Activated T-helper 17 cell treated with anti-CD3 and anti-CD28 coated beads, Interleukin-2, amount 50 U/mL, for 72 hours (primary cell): ENCODE measurements around the gene DHDH. TPM values are rescaled to one million over a fixed set of nuclear protein-coding genes. Genes with fewer than 3 reads are reported as not detected.

ENCODE experiments used
- ATAC-seq: fragments of 150-1000 bp; cut with Tn5 transposase; replicated peaks from 2 replicates; pipeline ENCODE4 v1.10.0; 2021; ENCODE audit warnings: mild to moderate bottlenecking, moderate library complexity
- H3K27ac Mint-ChIP-seq: one replicate; pipeline ENCODE4 v1.8.0; 2022; ENCODE audit warnings: mixed read lengths
- H3K27me3 Mint-ChIP-seq: one replicate; pipeline ENCODE4 v1.8.0; 2022; ENCODE audit warnings: mixed read lengths
- H3K36me3 Mint-ChIP-seq: one replicate; pipeline ENCODE4 v1.8.0; 2022; ENCODE audit warnings: low read depth, mild to moderate bottlenecking, mixed read lengths
- H3K4me1 Mint-ChIP-seq: one replicate; pipeline ENCODE4 v1.8.0; 2022; ENCODE audit warnings: mixed read lengths
- H3K4me3 Mint-ChIP-seq: one replicate; pipeline ENCODE4 v1.8.0; 2022; ENCODE audit warnings: mild to moderate bottlenecking, mixed read lengths
- H3K9me3 Mint-ChIP-seq: one replicate; pipeline ENCODE4 v1.8.0; 2022; ENCODE audit warnings: mixed read lengths
- total RNA-seq, 2 donors: library from RNA; stranded (reverse); gene quantifications; one replicate each; pipeline ENCODE4 v1.2.3, GENCODE V29; 2022

The DHDH gene
- total RNA-seq, 2 donors from 2014 or later, result 1.2 to 3.8 TPM

DNA sequence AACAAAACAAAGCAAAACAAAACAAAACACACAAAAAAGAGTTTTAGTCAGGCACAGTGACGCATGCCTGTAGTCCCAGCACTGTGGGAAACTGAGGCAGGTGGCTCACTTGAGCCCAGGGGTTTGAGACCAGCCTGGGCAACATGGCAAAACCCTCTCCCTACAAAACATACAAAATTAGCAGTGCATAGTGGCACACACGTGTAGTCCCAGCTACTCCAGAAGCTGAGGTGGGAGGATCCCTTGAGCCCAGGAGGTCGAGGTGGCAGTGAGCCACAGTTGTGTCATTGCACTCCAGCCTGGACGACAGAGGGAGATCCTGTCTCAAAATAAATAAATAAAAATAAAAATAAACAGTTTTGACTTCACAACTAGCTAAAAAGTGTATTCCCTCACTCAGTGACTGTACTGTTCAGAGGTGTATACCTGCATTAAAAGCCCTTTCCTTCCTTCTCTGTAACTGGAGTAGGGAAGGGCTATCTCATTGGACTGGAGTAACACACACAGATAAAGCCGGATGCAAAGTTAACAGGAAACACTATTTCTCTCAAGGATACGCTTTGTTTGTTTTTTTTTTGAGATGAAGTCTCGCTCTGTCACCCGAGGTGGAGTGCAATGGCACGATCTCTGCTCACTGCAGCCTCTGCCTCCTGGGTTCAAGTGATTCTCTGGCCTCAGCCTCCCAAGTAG is 17.5 kb downstream of the DHDH start:
- no peaks in the 10 kb centered on the region for H3K9me3 Mint-ChIP-seq
- peaks cover 15% of the 10 kb centered on the region for H3K36me3 Mint-ChIP-seq
- H3K27me3 Mint-ChIP-seq, result no peaks in the 10 kb centered on the region
- H3K27ac Mint-ChIP-seq, result no peak overlapping the region
- H3K4me3 Mint-ChIP-seq, result no peak overlapping the region
- no peak for ATAC-seq
- H3K4me1 Mint-ChIP-seq, result peaks cover 4% of the 10 kb centered on the region

DNA sequence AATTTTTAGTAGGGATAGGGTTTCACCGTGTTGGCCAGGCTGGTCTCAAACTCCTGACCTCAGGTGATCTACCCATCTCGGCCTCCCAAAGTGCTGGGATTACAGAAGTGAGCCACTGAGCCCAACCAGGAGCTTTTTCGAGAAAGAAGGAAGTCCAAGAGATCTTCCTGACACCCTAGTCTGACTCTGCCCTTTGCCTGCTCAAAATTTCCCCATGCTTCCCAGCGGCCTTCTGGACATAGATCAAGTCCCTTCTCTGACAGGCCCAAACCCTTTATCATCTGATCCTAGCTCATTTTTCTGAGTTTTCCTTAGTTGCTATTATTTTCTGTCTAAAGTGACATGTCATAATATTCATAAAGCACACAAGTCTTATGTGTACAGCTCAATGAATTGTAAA is 19.6 kb downstream of the DHDH start:
- Mint-ChIP-seq H3K27me3 (no peaks in the 10 kb centered on the region), H3K9me3 (no peaks in the 10 kb centered on the region), H3K27ac (no peak overlapping the region), H3K4me1 (peaks cover 14% of the 10 kb centered on the region), H3K36me3 (peaks cover 37% of the 10 kb centered on the region), H3K4me3 (peak overlapping the region; percentile 89)
- ATAC-seq, result no peak

DNA sequence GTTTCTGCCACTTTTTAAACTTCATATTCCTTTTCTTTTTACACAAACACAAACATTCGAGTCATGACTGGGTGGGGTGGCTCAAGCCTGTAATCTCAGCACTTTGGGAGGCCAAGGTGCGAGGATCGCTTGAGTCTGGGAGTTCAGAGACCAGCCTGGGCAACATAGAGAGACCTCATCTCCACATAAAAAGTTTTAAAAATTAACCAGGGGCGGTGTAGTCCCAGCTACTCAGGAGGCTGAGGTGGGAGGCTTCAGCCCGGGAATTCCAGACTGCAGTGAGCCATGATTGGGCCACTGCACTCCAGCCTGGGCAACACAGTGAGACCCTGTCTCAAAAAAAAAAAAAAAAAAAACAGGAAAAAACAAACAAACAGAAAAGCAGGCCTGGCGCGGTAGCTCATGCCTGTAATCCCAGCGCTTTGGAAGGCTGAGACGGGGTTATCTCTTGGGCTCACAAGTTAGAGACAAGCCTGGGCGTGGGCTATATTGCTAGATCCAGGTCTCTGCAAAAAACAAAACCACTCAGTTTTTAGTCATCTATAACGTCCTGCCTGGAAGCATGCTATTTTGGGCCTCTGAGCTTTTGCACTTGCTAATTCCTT is 20.6 kb downstream of the DHDH start:
- H3K9me3 Mint-ChIP-seq, result no peaks in the 10 kb centered on the region
- peaks cover 14% of the 10 kb centered on the region for H3K4me1 Mint-ChIP-seq
- H3K27me3 Mint-ChIP-seq, result no peaks in the 10 kb centered on the region
- H3K27ac Mint-ChIP-seq, result peak overlapping the region; percentile 92
- H3K36me3 Mint-ChIP-seq, result peaks cover 47% of the 10 kb centered on the region
- no peak for ATAC-seq
- peak overlapping the region; percentile 89 for H3K4me3 Mint-ChIP-seq

DNA sequence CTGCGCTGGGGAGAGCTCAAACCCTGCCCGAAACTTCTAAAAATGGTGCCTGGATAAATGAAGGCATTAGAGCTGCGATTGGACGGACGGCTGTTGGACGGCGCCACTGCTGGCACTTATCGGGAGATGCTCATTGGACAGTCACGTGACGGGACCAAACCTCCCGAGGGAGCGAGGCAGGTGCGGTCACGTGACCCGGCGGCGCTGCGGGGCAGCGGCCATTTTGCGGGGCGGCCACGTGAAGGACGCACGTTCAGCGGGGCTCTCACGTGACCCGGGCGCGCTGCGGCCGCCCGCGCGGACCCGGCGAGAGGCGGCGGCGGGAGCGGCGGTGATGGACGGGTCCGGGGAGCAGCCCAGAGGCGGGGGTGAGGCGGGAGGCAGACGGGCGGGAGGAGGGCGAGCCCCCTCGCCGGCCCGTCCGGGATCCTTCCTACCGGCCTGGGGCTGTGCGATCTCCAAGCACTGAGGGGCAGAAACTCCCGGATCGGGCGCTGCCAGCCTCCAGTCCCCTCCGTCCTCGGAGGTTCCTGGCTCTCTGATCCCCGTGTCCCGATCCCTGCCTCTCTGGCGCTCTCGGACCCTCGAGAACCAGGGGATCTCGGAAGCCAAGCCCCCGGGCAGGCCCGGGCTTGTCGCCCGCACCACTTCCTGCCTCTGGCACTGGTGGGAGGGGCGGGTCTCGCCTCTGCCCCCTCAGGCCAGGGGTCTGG is 21.3 kb downstream of the DHDH start, which contains the start of gene BAX:
Gene BAX, plus strand, starts transcription at position 281 of the 713 bp plus-strand sequence. Its CDS starts 54 bp downstream, at position 335.
- Mint-ChIP-seq H3K27ac (peak within 1 kb of the TSS; percentile 92), H3K4me3 (peak within 1 kb of the TSS; percentile 89), H3K36me3 (peaks cover 53% of the 10 kb centered on the region), H3K4me1 (peaks cover 14% of the 10 kb centered on the region), H3K9me3 (no peaks in the 10 kb centered on the region), H3K27me3 (no peaks in the 10 kb centered on the region)
- peak; percentile 92 for ATAC-seq

DNA sequence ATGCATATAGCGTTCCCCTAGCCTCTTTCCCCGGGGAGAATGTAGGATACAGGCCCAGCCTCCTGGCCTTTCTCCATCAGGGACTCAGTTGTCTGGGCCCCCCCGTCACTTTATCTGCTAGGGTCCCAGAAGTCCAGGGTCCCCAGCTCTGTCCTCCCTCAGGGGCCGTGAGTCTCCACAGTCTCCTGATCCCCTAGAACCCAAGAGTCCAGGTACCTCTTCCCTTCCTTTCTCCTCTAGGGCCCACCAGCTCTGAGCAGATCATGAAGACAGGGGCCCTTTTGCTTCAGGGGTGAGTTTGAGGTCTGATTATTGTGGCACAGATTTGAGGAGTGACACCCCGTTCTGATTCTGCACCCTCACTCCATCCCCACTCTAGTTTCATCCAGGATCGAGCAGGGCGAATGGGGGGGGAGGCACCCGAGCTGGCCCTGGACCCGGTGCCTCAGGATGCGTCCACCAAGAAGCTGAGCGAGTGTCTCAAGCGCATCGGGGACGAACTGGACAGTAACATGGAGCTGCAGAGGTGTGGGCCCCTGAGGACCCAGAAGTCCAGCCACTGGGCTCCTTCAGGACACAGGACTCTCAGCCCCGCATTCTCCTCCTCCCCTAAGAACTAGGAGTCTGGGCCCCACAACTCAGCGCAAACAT is 21.9 kb downstream of the DHDH start:
- no peak for ATAC-seq
- Mint-ChIP-seq H3K27ac (peak overlapping the region; percentile 92), H3K4me3 (peak overlapping the region; percentile 89), H3K9me3 (no peaks in the 10 kb centered on the region), H3K4me1 (peaks cover 14% of the 10 kb centered on the region), H3K36me3 (peaks cover 54% of the 10 kb centered on the region), H3K27me3 (no peaks in the 10 kb centered on the region)

DNA sequence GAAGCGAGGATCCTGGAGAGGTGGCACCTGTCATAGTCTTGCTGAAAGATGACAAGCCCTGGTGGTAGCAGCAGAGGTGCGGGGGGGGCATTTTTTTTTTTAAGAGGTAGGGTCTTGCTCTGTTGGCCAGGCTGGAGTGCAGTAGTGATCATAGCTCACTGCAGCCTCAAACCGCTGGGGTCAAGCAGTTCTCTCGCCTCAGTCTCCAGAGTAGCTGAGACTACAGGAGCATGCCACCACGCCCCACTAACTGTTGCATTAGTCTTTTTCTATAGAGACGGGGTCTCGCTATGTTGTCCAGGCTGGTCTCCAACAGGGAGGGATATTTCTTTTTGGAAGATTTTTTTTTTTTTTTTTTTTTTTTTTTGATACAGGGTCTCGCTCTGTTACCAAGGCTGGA is 24.5 kb downstream of the DHDH start:
- Mint-ChIP-seq H3K4me1 (peaks cover 20% of the 10 kb centered on the region), H3K27me3 (no peaks in the 10 kb centered on the region), H3K36me3 (peaks cover 73% of the 10 kb centered on the region), H3K4me3 (no peak overlapping the region), H3K9me3 (no peaks in the 10 kb centered on the region), H3K27ac (no peak overlapping the region)
- no peak for ATAC-seq

DNA sequence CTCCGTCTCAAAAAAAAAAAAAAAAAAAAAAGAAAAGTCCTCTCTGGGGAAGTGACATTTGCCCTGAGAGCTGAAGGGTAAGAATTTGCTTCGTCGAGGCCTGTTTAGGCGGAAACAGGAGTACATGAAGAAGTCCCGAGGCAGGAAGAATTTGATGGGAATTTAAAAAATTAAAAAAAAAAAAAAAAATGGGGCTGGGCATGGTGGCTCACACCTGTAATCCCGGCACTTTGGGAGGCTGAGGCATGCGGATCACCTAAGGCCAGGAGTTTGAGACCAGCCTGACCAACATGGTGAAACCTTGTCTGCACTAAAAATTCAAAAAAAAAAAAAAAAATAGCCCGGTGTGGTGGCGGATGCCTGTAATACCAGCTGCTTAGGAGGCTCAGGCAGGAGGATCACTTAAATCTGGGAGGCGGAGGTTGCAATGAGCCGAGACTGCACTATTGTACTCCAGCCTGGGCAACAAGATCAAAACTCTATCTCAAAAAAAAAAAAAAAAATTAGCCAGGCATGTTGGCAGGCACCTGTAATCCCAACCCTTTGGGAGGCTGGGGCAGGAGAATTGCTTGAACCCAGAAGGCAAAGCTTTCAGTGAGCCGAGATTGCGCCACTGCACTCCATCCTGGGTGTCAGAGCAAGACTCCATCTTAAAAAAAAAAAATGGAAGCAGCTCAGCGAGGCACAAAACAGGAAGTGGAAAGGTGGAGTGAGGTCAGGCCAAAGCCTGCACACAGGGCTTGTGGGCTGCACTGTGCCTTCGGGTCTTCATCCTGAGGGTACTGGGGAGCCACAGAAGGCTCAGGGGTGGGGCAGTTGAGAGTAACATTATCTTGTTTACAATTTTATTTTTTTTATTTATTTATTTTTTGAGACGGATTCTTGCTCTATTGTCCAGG is 26.1 kb downstream of the DHDH start:
- no peak overlapping the region for H3K27ac Mint-ChIP-seq
- H3K27me3 Mint-ChIP-seq, result no peaks in the 10 kb centered on the region
- H3K4me1 Mint-ChIP-seq, result peaks cover 34% of the 10 kb centered on the region
- H3K9me3 Mint-ChIP-seq, result no peaks in the 10 kb centered on the region
- ATAC-seq, result no peak
- H3K4me3 Mint-ChIP-seq, result no peak overlapping the region
- peaks cover 80% of the 10 kb centered on the region for H3K36me3 Mint-ChIP-seq

DNA sequence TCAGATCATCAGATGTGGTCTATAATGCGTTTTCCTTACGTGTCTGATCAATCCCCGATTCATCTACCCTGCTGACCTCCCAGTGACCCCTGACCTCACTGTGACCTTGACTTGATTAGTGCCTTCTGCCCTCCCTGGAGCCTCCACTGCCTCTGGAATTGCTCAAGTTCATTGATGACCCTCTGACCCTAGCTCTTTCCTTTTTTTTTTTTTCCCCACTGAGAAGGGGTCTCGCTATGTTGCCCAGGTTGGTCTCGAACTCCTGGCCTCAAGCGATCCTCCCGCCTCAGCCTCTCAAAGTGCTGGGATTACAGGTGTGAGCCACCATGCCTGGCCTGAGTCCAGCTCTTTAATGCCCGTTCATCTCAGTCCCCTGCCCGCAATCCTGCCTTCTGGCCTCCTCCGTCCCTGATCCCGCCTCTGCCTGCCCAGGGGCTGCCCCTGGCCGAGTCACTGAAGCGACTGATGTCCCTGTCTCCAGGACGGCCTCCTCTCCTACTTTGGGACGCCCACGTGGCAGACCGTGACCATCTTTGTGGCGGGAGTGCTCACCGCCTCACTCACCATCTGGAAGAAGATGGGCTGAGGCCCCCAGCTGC is 27.7 kb downstream of the DHDH start:
- peak overlapping the region; percentile 100 for H3K27ac Mint-ChIP-seq
- peaks cover 30% of the 10 kb centered on the region for H3K4me1 Mint-ChIP-seq
- peaks cover 80% of the 10 kb centered on the region for H3K36me3 Mint-ChIP-seq
- H3K9me3 Mint-ChIP-seq, result no peaks in the 10 kb centered on the region
- H3K4me3 Mint-ChIP-seq, result peak overlapping the region; percentile 100
- no peaks in the 10 kb centered on the region for H3K27me3 Mint-ChIP-seq
- ATAC-seq, result no peak

DNA sequence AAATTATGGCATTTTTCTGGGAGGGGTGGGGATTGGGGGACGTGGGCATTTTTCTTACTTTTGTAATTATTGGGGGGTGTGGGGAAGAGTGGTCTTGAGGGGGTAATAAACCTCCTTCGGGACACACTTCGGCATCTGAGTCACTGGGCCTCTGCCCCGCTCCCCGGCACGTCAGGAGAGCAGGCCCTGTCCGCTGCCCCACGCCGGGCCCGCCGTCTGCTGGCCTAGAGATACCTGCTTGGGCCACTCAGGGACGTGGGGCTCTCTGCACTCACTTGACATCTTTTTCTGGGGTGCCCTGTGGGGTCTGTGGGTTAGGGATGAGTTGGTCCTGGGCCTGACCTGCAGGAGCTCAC is 28.2 kb downstream of the DHDH start:
- peaks cover 80% of the 10 kb centered on the region for H3K36me3 Mint-ChIP-seq
- H3K27me3 Mint-ChIP-seq, result no peaks in the 10 kb centered on the region
- no peaks in the 10 kb centered on the region for H3K9me3 Mint-ChIP-seq
- peak overlapping the region; percentile 100 for H3K4me3 Mint-ChIP-seq
- peaks cover 31% of the 10 kb centered on the region for H3K4me1 Mint-ChIP-seq
- ATAC-seq, result no peak
- H3K27ac Mint-ChIP-seq, result peak overlapping the region; percentile 100

DNA sequence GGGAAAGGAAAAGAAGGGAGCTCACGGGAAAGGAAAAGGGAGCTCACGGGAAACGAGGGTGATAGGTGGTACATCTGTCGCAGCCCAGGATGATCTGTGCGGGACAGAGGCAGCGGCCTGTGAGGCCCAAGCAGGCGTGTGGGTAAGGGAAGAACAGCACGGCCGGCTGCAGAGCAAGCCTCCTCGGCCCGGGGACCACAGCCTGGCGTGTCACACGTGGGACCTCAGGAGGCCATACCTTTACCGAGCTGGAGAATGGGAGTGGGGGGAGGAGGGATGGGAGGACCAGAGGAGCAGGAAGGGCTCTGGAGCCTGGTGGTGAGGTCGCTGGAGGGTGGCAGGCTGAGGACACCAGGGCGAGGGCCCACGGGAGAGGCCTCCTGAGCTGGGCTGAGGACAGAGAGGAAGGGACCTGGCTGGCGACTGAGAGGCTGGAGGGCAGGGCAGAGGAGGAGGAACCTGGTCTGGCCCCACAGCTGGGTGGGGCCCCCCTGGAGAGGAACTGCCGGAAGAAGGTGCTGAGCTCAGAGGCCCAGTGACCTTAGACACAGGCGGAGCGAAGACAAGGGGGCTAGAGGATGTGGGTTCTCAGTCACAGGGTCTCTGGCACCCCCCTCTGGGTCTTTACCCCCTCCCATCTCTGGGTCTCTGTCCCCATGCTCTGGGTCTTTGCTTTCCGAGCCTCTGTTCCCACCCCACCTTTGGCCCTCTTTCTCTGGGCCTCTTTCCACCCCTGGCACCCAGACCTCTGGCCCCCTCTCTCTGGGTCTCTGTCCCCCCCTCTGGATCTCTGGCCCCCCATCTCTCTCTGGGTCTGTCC is 28.7 kb downstream of the DHDH start:
- H3K4me3 Mint-ChIP-seq, result peak overlapping the region; percentile 100
- peak overlapping the region; percentile 100 for H3K27ac Mint-ChIP-seq
- peaks cover 26% of the 10 kb centered on the region for H3K4me1 Mint-ChIP-seq
- peaks cover 80% of the 10 kb centered on the region for H3K36me3 Mint-ChIP-seq
- no peaks in the 10 kb centered on the region for H3K27me3 Mint-ChIP-seq
- H3K9me3 Mint-ChIP-seq, result no peaks in the 10 kb centered on the region
- ATAC-seq, result peak; percentile 12

DNA sequence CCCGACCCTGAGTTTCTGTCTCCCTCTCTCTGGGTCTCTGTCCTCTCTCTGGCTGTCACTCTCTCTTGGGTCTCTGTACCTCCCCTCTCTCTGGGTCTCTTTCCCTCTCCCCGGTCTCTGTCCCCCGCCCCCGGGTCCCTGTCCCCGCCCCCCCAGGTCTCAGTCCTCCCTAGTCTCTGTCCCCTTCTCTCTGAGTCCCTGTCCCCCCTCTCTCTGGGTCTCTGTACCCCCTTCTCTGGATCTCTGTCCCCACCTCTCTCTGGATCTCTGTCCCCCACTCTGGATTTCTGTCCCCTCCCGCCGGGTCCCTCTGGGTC is 29.3 kb downstream of the DHDH start:
- Mint-ChIP-seq H3K27ac (peak overlapping the region; percentile 100), H3K36me3 (peaks cover 80% of the 10 kb centered on the region), H3K4me1 (peaks cover 26% of the 10 kb centered on the region)

DNA sequence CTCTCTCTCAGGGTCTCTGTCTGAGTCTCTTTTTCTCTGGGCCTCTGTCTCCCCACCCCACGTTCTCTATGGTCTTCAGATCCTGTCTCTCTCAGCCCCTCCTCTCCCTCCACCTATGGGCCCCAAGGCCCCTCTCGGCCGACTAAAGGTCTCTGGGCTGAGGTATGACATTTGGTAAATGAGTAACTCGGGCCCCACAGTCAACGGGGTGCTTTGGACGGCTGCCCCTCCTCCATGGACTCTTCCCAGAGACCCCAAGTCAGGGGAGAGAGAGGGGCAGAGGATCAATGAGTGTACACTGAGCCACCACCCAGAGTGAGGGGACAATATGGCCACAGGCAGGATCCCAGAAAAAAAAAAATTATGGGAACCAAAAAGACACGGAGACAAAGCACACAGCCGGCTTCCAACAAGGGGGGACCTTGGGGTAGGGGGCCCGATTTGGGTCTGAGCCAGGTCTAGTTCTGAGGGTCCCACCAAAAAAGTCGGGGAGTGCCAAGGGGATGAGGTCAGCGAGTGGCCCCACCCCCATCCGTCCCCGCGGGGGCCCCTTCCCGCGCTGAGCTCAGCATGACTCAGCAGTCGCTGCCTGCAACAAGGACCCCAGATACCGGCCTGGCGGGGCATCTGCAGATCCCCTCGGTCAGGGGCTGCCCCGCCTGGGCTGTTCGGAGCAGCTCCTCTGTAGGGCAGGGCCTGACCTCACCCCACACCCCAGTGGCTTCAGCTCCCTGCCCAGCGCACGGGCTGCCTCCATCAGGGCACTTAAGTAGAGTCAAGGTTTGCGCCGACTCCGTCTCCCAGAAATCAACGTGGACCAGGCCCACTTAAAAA is 30.1 kb downstream of the DHDH start:
- Mint-ChIP-seq H3K27ac (peak overlapping the region; percentile 100), H3K9me3 (no peaks in the 10 kb centered on the region), H3K4me1 (peaks cover 31% of the 10 kb centered on the region), H3K36me3 (peaks cover 80% of the 10 kb centered on the region), H3K27me3 (no peaks in the 10 kb centered on the region), H3K4me3 (peak overlapping the region; percentile 100)
- ATAC-seq, result peak; percentile 25

More for the DNA sequence above, 29.3 kb downstream of the DHDH start:
- Mint-ChIP-seq H3K27me3 (no peaks in the 10 kb centered on the region), H3K9me3 (no peaks in the 10 kb centered on the region), H3K4me3 (peak overlapping the region; percentile 100)
- no peak for ATAC-seq
